Breast epithelium (tissue), 3 donors: ENCODE data around the gene EIF2B4.

ENCODE experiments used
- POLR2A ChIP-seq: fragments of 450-650 bp; IDR thresholded peaks from one replicate; pipeline ENCODE4 v1.6.1; 2016; ENCODE audit warnings: antibody characterized with exemption, mild to moderate bottlenecking, moderate library complexity
- TF ChIP-seq, protein P1 (sequence below), 3 donors: fragments of 450-650 bp; IDR thresholded peaks; one replicate each; pipeline ENCODE4 v1.5.1; 2016 to 2017; ENCODE audit warnings: antibody characterized with exemption in 3 of 3, mild to moderate bottlenecking in 3 of 3, moderate library complexity in 3 of 3

DNA sequence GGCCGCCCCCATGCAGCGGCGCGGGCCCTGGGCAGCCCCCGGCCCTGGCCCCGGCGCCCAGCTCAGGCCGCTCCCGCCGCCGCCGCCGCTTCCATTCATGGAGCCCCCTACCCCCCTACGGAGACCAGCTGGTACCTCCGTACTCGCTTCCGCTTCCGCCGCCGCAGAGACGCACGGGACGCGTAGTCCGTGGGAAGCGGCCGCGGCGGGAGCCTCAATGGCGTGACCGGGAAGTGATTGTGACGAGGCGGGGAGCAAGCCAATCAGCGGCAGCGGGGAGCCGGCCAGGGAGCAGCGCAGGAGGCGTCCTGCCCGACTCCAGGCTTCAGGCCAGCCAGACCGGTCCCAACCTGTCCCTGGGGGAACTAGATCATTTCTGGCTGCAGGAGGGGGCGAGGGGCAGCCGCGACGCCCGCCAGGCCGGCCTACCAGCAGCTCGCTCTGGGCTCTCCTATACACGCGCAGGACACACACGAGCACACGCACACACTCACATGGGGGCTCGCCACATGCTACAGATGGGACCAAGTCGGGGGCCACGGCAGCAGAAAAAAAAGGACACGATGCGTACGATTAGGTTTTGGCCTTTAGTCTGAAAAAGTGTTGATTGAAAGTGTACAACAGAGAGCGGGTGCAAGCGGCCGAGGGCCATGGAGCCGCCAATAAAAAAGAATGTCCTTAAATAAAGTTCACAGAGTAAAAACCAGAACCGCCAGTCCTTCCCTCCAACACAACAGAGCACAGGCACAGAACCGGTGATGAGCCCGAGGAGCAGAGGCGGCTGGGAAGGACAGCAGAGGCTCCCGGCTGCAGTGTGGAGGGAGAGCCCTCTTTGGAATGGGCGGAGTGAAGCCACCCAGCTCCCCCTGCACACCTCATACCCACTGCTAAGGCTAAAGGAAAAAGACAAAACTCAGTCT, 10.7 kb upstream of the EIF2B4 start, which contains the start of gene ZNF513:
- TF ChIP-seq, protein P1, sequence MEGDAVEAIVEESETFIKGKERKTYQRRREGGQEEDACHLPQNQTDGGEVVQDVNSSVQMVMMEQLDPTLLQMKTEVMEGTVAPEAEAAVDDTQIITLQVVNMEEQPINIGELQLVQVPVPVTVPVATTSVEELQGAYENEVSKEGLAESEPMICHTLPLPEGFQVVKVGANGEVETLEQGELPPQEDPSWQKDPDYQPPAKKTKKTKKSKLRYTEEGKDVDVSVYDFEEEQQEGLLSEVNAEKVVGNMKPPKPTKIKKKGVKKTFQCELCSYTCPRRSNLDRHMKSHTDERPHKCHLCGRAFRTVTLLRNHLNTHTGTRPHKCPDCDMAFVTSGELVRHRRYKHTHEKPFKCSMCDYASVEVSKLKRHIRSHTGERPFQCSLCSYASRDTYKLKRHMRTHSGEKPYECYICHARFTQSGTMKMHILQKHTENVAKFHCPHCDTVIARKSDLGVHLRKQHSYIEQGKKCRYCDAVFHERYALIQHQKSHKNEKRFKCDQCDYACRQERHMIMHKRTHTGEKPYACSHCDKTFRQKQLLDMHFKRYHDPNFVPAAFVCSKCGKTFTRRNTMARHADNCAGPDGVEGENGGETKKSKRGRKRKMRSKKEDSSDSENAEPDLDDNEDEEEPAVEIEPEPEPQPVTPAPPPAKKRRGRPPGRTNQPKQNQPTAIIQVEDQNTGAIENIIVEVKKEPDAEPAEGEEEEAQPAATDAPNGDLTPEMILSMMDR (IDR thresholded peaks at IDR 0.05): no peak
- TF ChIP-seq POLR2A: peak; percentile 12
